Measurements from ENCODE around the gene CPAMD8. TPM values are rescaled to one million over a fixed set of nuclear protein-coding genes. Genes with fewer than 3 reads are reported as not detected.

CPAMD8 gene
- total and polyA plus RNA-seq, 9 of the 15 experiments (the other 6 are each of a cell fraction or from before 2014, with no cell fraction given) = 0.20 to 2.1 (median 1.3) TPM

DNA sequence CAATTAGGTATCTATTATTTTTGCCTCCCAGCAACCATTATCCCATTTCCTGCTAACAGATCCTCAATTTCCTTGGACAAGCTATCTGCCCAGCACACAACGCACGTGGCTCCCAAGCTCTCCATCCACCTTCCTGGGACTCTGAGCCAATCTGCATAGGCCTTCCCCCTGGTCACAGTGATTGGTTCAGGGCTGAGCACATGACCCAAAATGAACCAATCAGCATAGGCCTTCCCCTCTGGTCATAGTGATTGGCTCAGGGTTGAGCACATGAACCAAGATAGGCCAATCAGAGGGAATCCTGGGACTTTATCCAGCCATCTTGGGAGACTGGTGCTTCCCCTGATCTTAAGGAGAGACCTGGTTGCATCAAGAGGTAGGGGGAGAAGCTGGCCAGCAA, 5.8 kb downstream of the CPAMD8 start (continued):
- no peak for TF ChIP-seq CUX1 (CRISPR knock-in tag; IDR thresholded peaks at IDR 0.05)
- TF ChIP-seq, protein P1, sequence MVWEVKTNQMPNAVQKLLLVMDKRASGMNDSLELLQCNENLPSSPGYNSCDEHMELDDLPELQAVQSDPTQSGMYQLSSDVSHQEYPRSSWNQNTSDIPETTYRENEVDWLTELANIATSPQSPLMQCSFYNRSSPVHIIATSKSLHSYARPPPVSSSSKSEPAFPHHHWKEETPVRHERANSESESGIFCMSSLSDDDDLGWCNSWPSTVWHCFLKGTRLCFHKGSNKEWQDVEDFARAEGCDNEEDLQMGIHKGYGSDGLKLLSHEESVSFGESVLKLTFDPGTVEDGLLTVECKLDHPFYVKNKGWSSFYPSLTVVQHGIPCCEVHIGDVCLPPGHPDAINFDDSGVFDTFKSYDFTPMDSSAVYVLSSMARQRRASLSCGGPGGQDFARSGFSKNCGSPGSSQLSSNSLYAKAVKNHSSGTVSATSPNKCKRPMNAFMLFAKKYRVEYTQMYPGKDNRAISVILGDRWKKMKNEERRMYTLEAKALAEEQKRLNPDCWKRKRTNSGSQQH (CRISPR knock-in tag; IDR thresholded peaks at IDR 0.05) = no peak
- peak; percentile 85 for TF ChIP-seq NFYB (IDR thresholded peaks at IDR 0.05; ENCODE audit: extremely low read depth, insufficient read length)
- TF ChIP-seq NFIC (IDR thresholded peaks at IDR 0.05) = 0 out of 2 replicates have a peak, but pooled peaks have one; percentile 2
- peak; percentile 72 for TF ChIP-seq MGA (IDR thresholded peaks at IDR 0.05)
- TF ChIP-seq PTBP1 (IDR thresholded peaks at IDR 0.05; ENCODE audit: low read depth, low read length) = no peak
- peak; percentile 82 for TF ChIP-seq L3MBTL2 (IDR thresholded peaks at IDR 0.05)
- TF ChIP-seq, protein P2, sequence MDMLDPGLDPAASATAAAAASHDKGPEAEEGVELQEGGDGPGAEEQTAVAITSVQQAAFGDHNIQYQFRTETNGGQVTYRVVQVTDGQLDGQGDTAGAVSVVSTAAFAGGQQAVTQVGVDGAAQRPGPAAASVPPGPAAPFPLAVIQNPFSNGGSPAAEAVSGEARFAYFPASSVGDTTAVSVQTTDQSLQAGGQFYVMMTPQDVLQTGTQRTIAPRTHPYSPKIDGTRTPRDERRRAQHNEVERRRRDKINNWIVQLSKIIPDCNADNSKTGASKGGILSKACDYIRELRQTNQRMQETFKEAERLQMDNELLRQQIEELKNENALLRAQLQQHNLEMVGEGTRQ (CRISPR knock-in tag; IDR thresholded peaks at IDR 0.05) = peak; percentile 87
- no peak for TF ChIP-seq KDM1A (IDR thresholded peaks at IDR 0.05)
